Endometrial microvascular endothelial cells (primary cell): ENCODE measurements around the gene SLC25A30. TPM values are rescaled to one million over a fixed set of nuclear protein-coding genes. Genes with fewer than 3 reads are reported as not detected.
"Not testable (repeated sequence)": the region's sequence is repeated elsewhere in the genome, so short reads cannot be mapped to it uniquely, and the experiment has no call there.

Experiments used
- in situ Hi-C: cut with HindIII; loops from 2 replicates; pipeline ENCODE4 v1.10.0; 2017; ENCODE audit warnings: low sequenced_read_pairs, low pct_unique_long_range_greater_than_20kb; ENCODE audit errors: inconsistent ontology term
- total RNA-seq: library from RNA; depleted of rRNA; stranded (reverse); fragments of >200 nt; gene quantifications from one replicate; pipeline ENCODE4 v1.2.3, GENCODE V29; 2015; ENCODE audit errors: inconsistent ontology term

SLC25A30 gene
- total RNA-seq, 1 donor from 2014 or later, result 15.3 TPM

GRCh38 chr13:45401314-45401713 lies 16.9 kb downstream of the SLC25A30 start:
- in situ Hi-C loops, result no loop called here

GRCh38 chr13:45398877-45399276 lies 19.3 kb downstream of the SLC25A30 start:
- in situ Hi-C loops, result loop anchor here (10.0 kb wide), 2 partner anchors 74 to 106 kb away; no protein-coding TSS in a partner anchor

- in situ Hi-C loops, result loop anchor here (10.0 kb wide), 2 partner anchors 72 to 108 kb away; no protein-coding TSS in a partner anchor
Observed at GRCh38 chr13:45396533-45397095, 21.6 kb downstream of the SLC25A30 start.

- in situ Hi-C loops, result loop anchor here (10.0 kb wide), 2 partner anchors 69 to 111 kb away; no protein-coding TSS in a partner anchor
Observed at GRCh38 chr13:45393941-45394570, 24.1 kb downstream of the SLC25A30 start.

- in situ Hi-C loops, result loop anchor here (10.0 kb wide), 2 partner anchors 68 to 112 kb away; no protein-coding TSS in a partner anchor
Observed at GRCh38 chr13:45392811-45393210, 25.4 kb downstream of the SLC25A30 start.

GRCh38 chr13:45391926-45392325 lies 26.2 kb downstream of the SLC25A30 start:
- in situ Hi-C loops, result loop anchor here (10.0 kb wide), 2 partner anchors 67 to 113 kb away; no protein-coding TSS in a partner anchor

- in situ Hi-C loops, result loop anchor here (10.0 kb wide), 2 partner anchors 66 to 114 kb away; no protein-coding TSS in a partner anchor
Observed at GRCh38 chr13:45391128-45391527, 27.0 kb downstream of the SLC25A30 start.

GRCh38 chr13:45390348-45390747 lies 27.8 kb downstream of the SLC25A30 start:
- in situ Hi-C loops, result loop anchor here (10.0 kb wide), 2 partner anchors 66 to 114 kb away; no protein-coding TSS in a partner anchor

GRCh38 chr13:45388664-45389063 lies 29.5 kb downstream of the SLC25A30 start:
- in situ Hi-C loops, result no loop called here

- in situ Hi-C loops, result not testable (repeated sequence)
Observed at GRCh38 chr13:45386892-45387575, 31.1 kb downstream of the SLC25A30 start.

GRCh38 chr13:45385907-45386553 lies 32.1 kb downstream of the SLC25A30 start:
- in situ Hi-C loops, result no loop called here

- in situ Hi-C loops, result no loop called here
Observed at GRCh38 chr13:45385320-45385719, 32.9 kb downstream of the SLC25A30 start.

GRCh38 chr13:45384474-45385174 lies 33.5 kb downstream of the SLC25A30 start:
- in situ Hi-C loops, result no loop called here

GRCh38 chr13:45382739-45383138 lies 35.4 kb downstream of the SLC25A30 start:
- in situ Hi-C loops, result not testable (repeated sequence)

GRCh38 chr13:45381196-45381595 lies 37.0 kb downstream of the SLC25A30 start:
- in situ Hi-C loops, result no loop called here

GRCh38 chr13:45380708-45381107 lies 37.5 kb downstream of the SLC25A30 start:
- in situ Hi-C loops, result not testable (repeated sequence)

GRCh38 chr13:45379516-45379915 lies 38.7 kb downstream of the SLC25A30 start:
- in situ Hi-C loops, result not testable (repeated sequence)

- in situ Hi-C loops, result not testable (repeated sequence)
Observed at GRCh38 chr13:45378786-45379185, 39.4 kb downstream of the SLC25A30 start.

- in situ Hi-C loops, result not testable (repeated sequence)
Observed at GRCh38 chr13:45377314-45377713, 40.9 kb downstream of the SLC25A30 start.
